ENCODE data around the gene ABCC6. TPM values are rescaled to one million over a fixed set of nuclear protein-coding genes. Genes with fewer than 3 reads are reported as not detected.

Gene ABCC6
- total RNA-seq, 4 donors from 2014 or later = 0.20 to 7.0 (median 0.66) TPM

GRCh38 chr16:16124438-16124837 lies 98.9 kb downstream of the ABCC6 start:
- no peak for DNase-seq (ENCODE audit: low spot score in 2 of 2)
- H3K9me3 ChIP-seq = peaks cover 0 to 11% (median 0%) of the 10 kb centered on the region in 4 donors
- peaks cover 0 to 81% (median 0%) of the 10 kb centered on the region in 3 donors for H3K36me3 ChIP-seq
- no peak overlapping the region for H3K4me3 ChIP-seq
- H3K27ac ChIP-seq = no peak overlapping the region
- H3K27me3 ChIP-seq = no peaks in the 10 kb centered on the region
- no peak for TF ChIP-seq POLR2A (IDR thresholded peaks at IDR 0.05)
- no peak for TF ChIP-seq EP300 (IDR thresholded peaks at IDR 0.05)
- TF ChIP-seq CTCF (IDR thresholded peaks at IDR 0.05) = no peak
- H3K4me1 ChIP-seq = no peaks in the 10 kb centered on the region
- WGBS, 2 donors = 86 to 94% methylated on average over 10 of the region's 10 CpGs

GRCh38 chr16:16122264-16122663 lies 101.0 kb downstream of the ABCC6 start:
- Histone ChIP-seq H3K27me3 (no peaks in the 10 kb centered on the region), H3K4me3 (no peak overlapping the region), H3K4me1 (no peaks in the 10 kb centered on the region), H3K27ac (no peak overlapping the region), H3K9me3 (peaks cover 0 to 24% (median 3%) of the 10 kb centered on the region in 4 donors), H3K36me3 (peaks cover 0 to 94% (median under 1%) of the 10 kb centered on the region in 3 donors)
- no peak for DNase-seq (ENCODE audit: low spot score in 2 of 2)
- WGBS, 2 donors = 97 to 98% methylated on average over 12 of the region's 12 CpGs
- TF ChIP-seq POLR2A (IDR thresholded peaks at IDR 0.05) (no peak), CTCF (IDR thresholded peaks at IDR 0.05) (no peak), EP300 (IDR thresholded peaks at IDR 0.05) (no peak)

GRCh38 chr16:16121185-16121727 lies 102.0 kb downstream of the ABCC6 start:
- no peak overlapping the region for H3K27ac ChIP-seq
- H3K27me3 ChIP-seq = no peaks in the 10 kb centered on the region
- no peaks in the 10 kb centered on the region for H3K4me1 ChIP-seq
- no peak overlapping the region for H3K4me3 ChIP-seq
- H3K36me3 ChIP-seq = peaks cover 0 to 98% (median 8%) of the 10 kb centered on the region in 3 donors
- H3K9me3 ChIP-seq = peaks cover 0 to 31% (median 3%) of the 10 kb centered on the region in 4 donors
- WGBS, 2 donors = 83 to 88% methylated on average over 6 of the region's 6 CpGs
- DNase-seq (ENCODE audit: low spot score in 2 of 2) = no peak
- TF ChIP-seq CTCF (IDR thresholded peaks at IDR 0.05) (no peak), EP300 (IDR thresholded peaks at IDR 0.05) (no peak), POLR2A (IDR thresholded peaks at IDR 0.05) (no peak)

- DNase-seq (ENCODE audit: low spot score in 2 of 2) = no peak
- H3K36me3 ChIP-seq = peaks cover 0 to 98% (median 8%) of the 10 kb centered on the region in 3 donors
- no peak overlapping the region for H3K4me3 ChIP-seq
- peaks cover 0 to 33% (median 3%) of the 10 kb centered on the region in 4 donors for H3K9me3 ChIP-seq
- H3K27ac ChIP-seq = no peak overlapping the region
- no peaks in the 10 kb centered on the region for H3K4me1 ChIP-seq
- WGBS, 2 donors = 76 to 85% methylated on average over 17 of the region's 17 CpGs
- no peaks in the 10 kb centered on the region for H3K27me3 ChIP-seq
- TF ChIP-seq EP300 (IDR thresholded peaks at IDR 0.05) (peak in 1 of 2 donors; percentile 12), POLR2A (IDR thresholded peaks at IDR 0.05) (no peak)
These were observed 102.7 kb downstream of the ABCC6 start for GRCh38 chr16:16120382-16121184.

GRCh38 chr16:16120044-16120381 lies 103.3 kb downstream of the ABCC6 start:
- no peak for TF ChIP-seq POLR2A (IDR thresholded peaks at IDR 0.05)
- no peak for TF ChIP-seq CTCF (IDR thresholded peaks at IDR 0.05)
- TF ChIP-seq EP300 (IDR thresholded peaks at IDR 0.05) = no peak
- DNase-seq (ENCODE audit: low spot score in 2 of 2) = no peak
- Histone ChIP-seq H3K36me3 (peaks cover 0 to 98% (median 8%) of the 10 kb centered on the region in 3 donors), H3K9me3 (peaks cover 0 to 29% (median 3%) of the 10 kb centered on the region in 4 donors), H3K27me3 (no peaks in the 10 kb centered on the region), H3K4me1 (no peaks in the 10 kb centered on the region), H3K4me3 (no peak overlapping the region), H3K27ac (no peak overlapping the region)
- WGBS, 2 donors = 86% methylated on average over 8 of the region's 8 CpGs
